GM19238 (cell line): ENCODE data around the gene PASD1.
"Not testable (repeated sequence)": the region's sequence is repeated elsewhere in the genome, so short reads cannot be mapped to it uniquely, and the experiment has no call there.

Experiments used
- DNase-seq: peaks from one replicate; pipeline ENCODE4 v3.0.0; 2011; ENCODE audit warnings: low spot score; ENCODE audit not compliant: insufficient read length

Gene PASD1

GRCh38 chrX:151563449-151563848, at the start of gene PASD1:
Gene PASD1 (plus strand): TSS chrX:151563675. CDS start chrX:151601554, 37,879 bp downstream.
- DNase-seq = no peak

- no peak for DNase-seq
Observed at GRCh38 chrX:151515237-151515636, 48.2 kb upstream of the PASD1 start.

GRCh38 chrX:151516538-151517187, 46.8 kb upstream of the PASD1 start:
- DNase-seq = no peak

- DNase-seq = no peak
Observed at GRCh38 chrX:151517421-151517820, 46.1 kb upstream of the PASD1 start.

GRCh38 chrX:151523351-151523750, 40.1 kb upstream of the PASD1 start:
- DNase-seq = no peak

GRCh38 chrX:151536571-151536970, 26.9 kb upstream of the PASD1 start:
- DNase-seq = no peak

GRCh38 chrX:151537572-151537971, 25.9 kb upstream of the PASD1 start:
- DNase-seq = no peak

GRCh38 chrX:151538190-151539122, 25.0 kb upstream of the PASD1 start:
- DNase-seq = no peak

- no peak for DNase-seq
Observed at GRCh38 chrX:151543706-151544105, 19.8 kb upstream of the PASD1 start.

GRCh38 chrX:151546226-151546625, 17.2 kb upstream of the PASD1 start:
- DNase-seq = not testable (repeated sequence)

GRCh38 chrX:151551176-151551575, 12.3 kb upstream of the PASD1 start:
- not testable (repeated sequence) for DNase-seq

GRCh38 chrX:151552743-151553142, 10.7 kb upstream of the PASD1 start:
- DNase-seq = no peak

- not testable (repeated sequence) for DNase-seq
Observed at GRCh38 chrX:151555301-151555700, 8.2 kb upstream of the PASD1 start.

GRCh38 chrX:151562485-151562884, 990 bp upstream of the PASD1 start:
- DNase-seq = not testable (repeated sequence)

- DNase-seq = not testable (repeated sequence)
Observed at GRCh38 chrX:151563003-151563402, 472 bp upstream of the PASD1 start.

GRCh38 chrX:151564035-151564434, 560 bp downstream of the PASD1 start:
- DNase-seq = no peak

GRCh38 chrX:151566872-151567271, 3.4 kb downstream of the PASD1 start:
- DNase-seq = not testable (repeated sequence)

- DNase-seq = no peak
Observed at GRCh38 chrX:151570561-151570960, 7.1 kb downstream of the PASD1 start.

- DNase-seq = not testable (repeated sequence)
Observed at GRCh38 chrX:151593384-151593783, 29.9 kb downstream of the PASD1 start.

- DNase-seq = no peak
Observed at GRCh38 chrX:151596282-151596681, 32.8 kb downstream of the PASD1 start.

- no peak for DNase-seq
Observed at GRCh38 chrX:151604931-151605330, 41.5 kb downstream of the PASD1 start.

- no peak for DNase-seq
Observed at GRCh38 chrX:151609222-151609621, 45.7 kb downstream of the PASD1 start.
